Measurements from ENCODE around the gene KDM7A. TPM values are rescaled to one million over a fixed set of nuclear protein-coding genes. Genes with fewer than 3 reads are reported as not detected.

KDM7A gene
- total RNA-seq, 2 experiments from 2014 or later: 24.3 to 25.9 TPM

DNA sequence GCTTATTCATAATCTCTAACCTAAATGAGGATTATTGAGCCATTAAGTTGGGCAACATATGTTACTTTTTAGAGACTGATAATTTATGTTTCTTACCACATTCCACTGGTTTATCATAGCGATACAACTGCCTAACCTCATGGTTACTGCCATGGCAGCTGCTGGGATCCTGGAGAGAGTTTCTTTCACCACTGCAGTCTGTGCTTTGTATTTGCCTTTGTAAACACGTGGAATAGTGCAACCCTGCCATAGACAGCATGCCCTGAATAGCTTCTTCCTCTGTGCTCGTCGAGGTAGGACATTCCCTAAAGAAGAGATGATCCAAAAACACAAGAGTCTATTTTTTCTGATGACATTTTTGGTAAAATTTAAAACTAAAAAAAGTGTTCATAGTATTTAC, 80.3 kb downstream of the KDM7A start:
- no peaks in the 10 kb centered on the region for H3K27me3 Mint-ChIP-seq
- H3K4me3 Mint-ChIP-seq: no peak overlapping the region
- POLR2A ChIA-PET: no interaction called here
- H3K36me3 Mint-ChIP-seq (ENCODE audit: low read depth): peaks cover 80% of the 10 kb centered on the region
- H3K9me3 Mint-ChIP-seq: no peaks in the 10 kb centered on the region
- H3K4me1 Mint-ChIP-seq: peaks cover 2% of the 10 kb centered on the region
- CTCF ChIA-PET: no interaction called here
- no peak for DNase-seq
- H3K27ac Mint-ChIP-seq: no peak overlapping the region

DNA sequence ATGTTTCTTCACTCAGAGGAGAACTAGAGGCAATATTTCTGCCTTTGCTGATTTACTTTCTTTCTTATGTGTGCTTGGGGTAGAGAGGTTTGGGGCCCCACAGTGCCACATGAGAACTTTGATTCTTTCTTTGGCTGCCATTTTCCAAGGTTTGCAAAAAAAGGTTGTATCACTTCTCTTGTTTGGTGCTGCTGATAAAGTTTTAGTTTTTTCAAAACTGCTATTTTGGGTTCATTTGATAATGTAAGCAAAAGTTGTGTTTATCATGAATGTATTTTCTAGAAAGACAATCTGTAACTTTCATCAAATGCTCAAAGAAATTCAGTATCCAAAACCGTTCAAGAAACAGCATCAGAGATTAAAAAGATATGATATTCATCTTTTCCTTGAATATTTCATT, 83.4 kb downstream of the KDM7A start:
- POLR2A ChIA-PET: no interaction called here
- Mint-ChIP-seq H3K27me3 (no peaks in the 10 kb centered on the region), H3K4me1 (no peaks in the 10 kb centered on the region), H3K36me3 (ENCODE audit: low read depth) (peaks cover 77% of the 10 kb centered on the region), H3K9me3 (no peaks in the 10 kb centered on the region), H3K27ac (no peak overlapping the region), H3K4me3 (no peak overlapping the region)
- CTCF ChIA-PET: no interaction called here
- no peak for DNase-seq

DNA sequence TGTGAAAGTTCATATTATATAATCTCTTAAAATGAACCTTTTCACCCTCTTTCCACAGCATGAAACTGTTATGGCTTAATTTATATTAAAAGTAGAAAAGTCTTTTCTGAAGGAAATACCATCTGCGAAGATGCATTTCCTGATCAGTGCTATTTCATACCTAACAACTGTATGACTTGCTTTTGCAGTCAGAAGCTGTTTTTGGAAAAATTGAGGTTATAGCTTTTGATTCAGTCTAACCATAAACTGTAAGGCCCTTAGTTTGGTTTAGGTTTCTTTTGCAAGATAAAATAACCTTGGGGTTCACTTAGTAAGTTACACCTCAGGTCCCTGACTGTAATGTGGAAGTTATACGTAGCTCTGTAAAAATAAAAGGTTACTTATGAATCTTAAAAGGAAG, 91.3 kb downstream of the KDM7A start:
- peaks cover 33% of the 10 kb centered on the region for H3K4me1 Mint-ChIP-seq
- peaks cover 20% of the 10 kb centered on the region for H3K36me3 Mint-ChIP-seq (ENCODE audit: low read depth)
- H3K9me3 Mint-ChIP-seq: no peaks in the 10 kb centered on the region
- CTCF ChIA-PET: interaction anchor here (1.3 kb wide), 1 partner anchor 15 kb away, joined by 3 read pairs; no protein-coding TSS in a partner anchor
- DNase-seq: no peak
- no peak overlapping the region for H3K27ac Mint-ChIP-seq
- POLR2A ChIA-PET: interaction anchor here (0.9 to 3.9 kb wide), 6 partner anchors 19 to 231 kb away, joined by 3 to 34 read pairs (median 4); partner anchors contain the start of gene PARP12
- H3K27me3 Mint-ChIP-seq: peaks cover 4% of the 10 kb centered on the region
- H3K4me3 Mint-ChIP-seq: no peak overlapping the region

DNA sequence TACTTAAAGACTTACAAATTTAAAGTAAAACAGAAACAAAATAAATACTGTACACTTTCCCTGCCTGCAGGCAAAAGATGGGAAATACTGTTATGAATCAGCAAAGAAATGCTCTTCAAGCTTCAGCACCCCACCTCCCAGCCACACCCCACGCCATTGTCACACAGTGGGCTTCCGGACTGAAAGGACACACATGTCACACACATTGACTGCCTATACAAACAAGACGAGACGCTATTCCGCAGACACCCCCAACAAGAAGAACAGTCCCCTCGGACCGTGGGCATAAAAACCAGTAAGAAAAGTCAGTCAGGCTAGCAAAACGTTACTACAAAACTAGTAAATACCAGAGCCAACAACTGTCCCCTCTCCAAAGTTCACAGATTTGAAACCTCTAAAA, 91.8 kb downstream of the KDM7A start:
- DNase-seq: peak; percentile 73
- ChIA-PET CTCF (no interaction called here), POLR2A (interaction anchor here (0.9 to 3.9 kb wide), 7 partner anchors 18 to 231 kb away, joined by 3 to 34 read pairs (median 4); partner anchors contain the start of gene PARP12)
- peak overlapping the region; percentile 7 for H3K27ac Mint-ChIP-seq
- H3K4me3 Mint-ChIP-seq: peak overlapping the region; percentile 5
- H3K27me3 Mint-ChIP-seq: peaks cover 8% of the 10 kb centered on the region
- peaks cover 33% of the 10 kb centered on the region for H3K4me1 Mint-ChIP-seq
- peaks cover 18% of the 10 kb centered on the region for H3K36me3 Mint-ChIP-seq (ENCODE audit: low read depth)
- H3K9me3 Mint-ChIP-seq: no peaks in the 10 kb centered on the region

DNA sequence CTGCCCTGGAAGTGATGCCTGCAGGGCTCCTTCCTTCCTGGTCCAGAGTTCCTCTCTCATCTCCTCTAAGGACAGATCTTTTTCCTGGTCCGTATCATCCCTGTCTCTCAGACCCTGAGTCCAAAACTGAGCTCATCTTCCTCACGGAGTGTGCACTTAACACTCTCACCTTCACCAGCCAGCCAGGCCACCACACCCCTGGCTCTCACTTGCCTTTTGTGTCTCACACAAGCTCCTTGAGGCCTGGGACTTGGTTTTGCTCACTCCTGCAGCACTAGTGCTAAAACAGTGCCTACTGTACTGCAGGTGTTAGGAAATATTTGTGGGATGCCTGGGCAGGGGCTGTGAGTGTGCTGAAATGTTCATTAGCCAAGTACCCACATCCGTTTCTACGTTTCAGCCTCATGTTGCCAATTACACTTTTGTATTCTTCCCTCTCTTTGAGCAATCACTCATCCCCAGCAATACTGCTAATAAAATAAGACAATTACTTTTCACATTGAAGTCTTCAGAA, 92.6 kb downstream of the KDM7A start:
- peaks cover 9% of the 10 kb centered on the region for H3K27me3 Mint-ChIP-seq
- H3K36me3 Mint-ChIP-seq (ENCODE audit: low read depth): peaks cover 16% of the 10 kb centered on the region
- H3K27ac Mint-ChIP-seq: peak overlapping the region; percentile 33
- peak; percentile 24 for DNase-seq
- CTCF ChIA-PET: no interaction called here
- H3K9me3 Mint-ChIP-seq: no peaks in the 10 kb centered on the region
- POLR2A ChIA-PET: interaction anchor here (0.7 to 3.9 kb wide), 6 partner anchors 13 to 232 kb away, joined by 3 to 34 read pairs (median 3); partner anchors contain the start of gene PARP12
- H3K4me1 Mint-ChIP-seq: peaks cover 33% of the 10 kb centered on the region
- peak overlapping the region; percentile 21 for H3K4me3 Mint-ChIP-seq

DNA sequence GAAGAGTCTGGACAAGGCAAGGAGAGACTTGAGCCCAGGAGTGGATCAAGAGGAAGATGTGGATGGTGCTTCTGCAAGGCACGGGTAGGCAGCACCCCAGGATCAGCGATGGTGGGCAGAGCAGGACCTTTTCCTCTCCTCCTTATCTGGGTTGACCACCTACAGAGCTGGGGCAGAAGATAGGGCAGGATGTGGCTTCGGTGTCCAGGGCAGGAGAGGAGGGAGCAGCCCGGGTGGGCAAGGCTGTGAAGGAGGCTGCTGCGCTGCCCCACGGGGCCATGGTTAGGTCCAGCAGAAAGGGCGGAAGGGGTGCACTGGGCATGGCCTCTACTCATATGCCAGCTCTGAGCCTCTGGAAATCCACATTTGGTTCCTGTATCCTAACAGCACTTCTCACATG, 94.0 kb downstream of the KDM7A start:
- H3K9me3 Mint-ChIP-seq: no peaks in the 10 kb centered on the region
- H3K4me1 Mint-ChIP-seq: peaks cover 33% of the 10 kb centered on the region
- no peak overlapping the region for H3K4me3 Mint-ChIP-seq
- H3K36me3 Mint-ChIP-seq (ENCODE audit: low read depth): peaks cover 9% of the 10 kb centered on the region
- POLR2A ChIA-PET: interaction anchor here (2.2 to 3.9 kb wide), 2 partner anchors 20 to 148 kb away, joined by 5 to 34 read pairs; partner anchors contain the start of gene PARP12
- DNase-seq: no peak
- CTCF ChIA-PET: no interaction called here
- H3K27ac Mint-ChIP-seq: no peak overlapping the region
- peaks cover 9% of the 10 kb centered on the region for H3K27me3 Mint-ChIP-seq

DNA sequence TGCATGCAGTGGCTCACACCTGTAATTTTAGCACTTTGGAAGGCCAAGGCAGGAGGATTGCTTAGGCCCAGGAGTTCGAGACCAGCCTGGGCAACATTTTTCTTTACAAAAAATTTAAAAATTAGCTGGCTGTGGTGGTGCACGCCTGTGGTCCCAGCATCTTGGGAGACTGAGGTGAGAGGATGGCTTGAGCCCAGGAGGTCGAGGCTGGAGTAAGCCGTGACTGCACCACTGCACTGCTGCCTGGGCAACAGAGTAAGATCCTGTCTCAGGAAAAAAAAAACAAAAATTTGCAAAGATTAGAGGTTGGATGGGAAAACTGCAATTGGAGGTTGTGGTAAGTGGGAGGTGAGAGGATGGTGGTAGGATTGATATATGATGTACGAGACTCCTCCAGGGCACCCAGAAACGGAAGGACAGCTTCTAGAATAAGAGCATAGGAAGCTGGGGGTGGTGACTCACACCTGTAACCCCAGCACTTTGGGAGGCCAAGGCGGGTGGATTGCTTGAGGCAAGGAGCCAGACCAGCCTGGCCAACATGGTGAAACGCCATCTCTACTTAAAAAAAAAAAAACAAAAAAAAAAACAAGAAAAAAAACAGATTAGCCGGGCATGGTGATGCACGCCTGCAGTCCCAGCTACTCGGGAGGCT, 94.9 kb downstream of the KDM7A start:
- peaks cover 9% of the 10 kb centered on the region for H3K27me3 Mint-ChIP-seq
- peaks cover 9% of the 10 kb centered on the region for H3K36me3 Mint-ChIP-seq (ENCODE audit: low read depth)
- ChIA-PET CTCF (interaction anchor here (0.6 to 0.8 kb wide), 2 partner anchors 14 to 354 kb away, joined by 4 to 5 read pairs; no protein-coding TSS in a partner anchor), POLR2A (interaction anchor here (3.9 kb wide), 1 partner anchor 20 kb away, joined by 34 read pairs; the partner anchor contains the start of gene PARP12)
- no peak overlapping the region for H3K27ac Mint-ChIP-seq
- no peak for DNase-seq
- H3K4me1 Mint-ChIP-seq: peaks cover 33% of the 10 kb centered on the region
- no peak overlapping the region for H3K4me3 Mint-ChIP-seq
- H3K9me3 Mint-ChIP-seq: no peaks in the 10 kb centered on the region

DNA sequence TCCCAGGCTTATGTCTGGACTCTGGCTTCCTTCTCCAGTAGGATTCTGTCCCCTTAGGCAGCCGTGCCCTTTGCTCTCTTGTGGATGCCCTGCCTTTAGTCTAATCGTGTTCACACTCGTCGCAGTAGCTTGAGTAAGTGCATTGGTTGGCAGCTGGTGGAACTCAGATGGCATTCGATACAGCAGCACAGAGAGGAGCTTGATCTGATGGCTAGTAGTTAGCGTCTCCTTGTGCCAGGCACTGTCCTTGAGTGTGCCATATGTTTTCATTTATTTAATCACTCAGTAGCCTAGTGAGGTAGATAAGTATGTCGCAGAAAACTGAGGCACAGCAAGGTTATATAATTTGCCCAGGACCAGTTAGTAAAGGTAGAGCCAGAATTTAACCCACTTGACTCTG, 95.9 kb downstream of the KDM7A start:
- no peak for DNase-seq
- CTCF ChIA-PET: no interaction called here
- no peak overlapping the region for H3K27ac Mint-ChIP-seq
- H3K9me3 Mint-ChIP-seq: no peaks in the 10 kb centered on the region
- peaks cover 9% of the 10 kb centered on the region for H3K27me3 Mint-ChIP-seq
- H3K36me3 Mint-ChIP-seq (ENCODE audit: low read depth): peaks cover 9% of the 10 kb centered on the region
- no peak overlapping the region for H3K4me3 Mint-ChIP-seq
- POLR2A ChIA-PET: interaction anchor here (2.0 kb wide), 1 partner anchor 18 kb away, joined by 6 read pairs; the partner anchor contains the start of gene PARP12
- H3K4me1 Mint-ChIP-seq: peaks cover 29% of the 10 kb centered on the region

DNA sequence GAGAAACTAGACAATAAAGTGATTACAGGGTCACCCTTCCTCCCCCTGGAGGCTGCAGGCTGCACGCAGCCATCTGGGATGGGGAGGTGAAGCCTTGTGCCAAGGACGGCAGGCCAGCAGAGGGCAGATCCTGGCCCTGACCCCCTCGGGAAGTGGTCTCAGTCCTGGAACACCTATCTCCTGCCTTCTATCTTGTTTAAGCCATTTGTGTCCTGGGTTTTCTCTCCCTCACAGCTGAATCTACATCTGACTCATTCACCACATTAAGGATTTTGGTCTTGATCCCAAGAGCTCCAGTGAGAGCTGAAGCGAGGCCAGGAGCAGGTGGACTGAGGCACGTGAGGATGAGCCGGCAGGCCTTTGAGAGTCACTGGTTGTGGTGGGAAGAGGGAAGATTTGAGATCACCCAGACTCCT, 97.7 kb downstream of the KDM7A start:
- Mint-ChIP-seq H3K9me3 (no peaks in the 10 kb centered on the region), H3K36me3 (ENCODE audit: low read depth) (peaks cover 9% of the 10 kb centered on the region), H3K27ac (no peak overlapping the region), H3K4me3 (no peak overlapping the region), H3K27me3 (peaks cover 12% of the 10 kb centered on the region), H3K4me1 (peaks cover 15% of the 10 kb centered on the region)
- ChIA-PET CTCF (no interaction called here), POLR2A (interaction anchor here (2.0 kb wide), 1 partner anchor 17 kb away, joined by 6 read pairs; the partner anchor contains the start of gene PARP12)
- DNase-seq: no peak

DNA sequence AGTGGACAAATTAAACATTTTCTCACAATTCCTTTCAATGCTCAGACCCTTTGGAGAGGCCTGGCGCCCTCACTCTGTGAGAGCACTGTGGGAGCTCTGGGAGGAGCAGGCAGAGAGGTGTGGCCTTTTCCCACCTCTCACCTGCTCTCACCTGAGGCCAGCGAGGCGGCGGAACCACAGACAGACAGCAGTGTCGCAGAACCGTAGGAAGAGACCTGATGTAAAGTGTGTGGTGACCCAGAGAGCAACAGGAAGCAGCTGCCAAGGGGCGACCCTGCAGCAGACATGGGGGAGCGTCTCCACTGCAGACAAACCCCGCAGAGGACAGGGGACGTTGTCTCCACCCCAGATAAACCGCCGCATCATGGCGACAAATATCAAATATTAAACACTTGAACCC, 98.4 kb downstream of the KDM7A start:
- CTCF ChIA-PET: interaction anchor here (0.6 kb wide), 1 partner anchor 345 kb away, joined by 4 read pairs; no protein-coding TSS in a partner anchor
- POLR2A ChIA-PET: no interaction called here
- Mint-ChIP-seq H3K9me3 (no peaks in the 10 kb centered on the region), H3K27me3 (peaks cover 14% of the 10 kb centered on the region), H3K36me3 (ENCODE audit: low read depth) (peaks cover 6% of the 10 kb centered on the region), H3K4me1 (peaks cover 8% of the 10 kb centered on the region), H3K4me3 (no peak overlapping the region), H3K27ac (no peak overlapping the region)
- DNase-seq: no peak

DNA sequence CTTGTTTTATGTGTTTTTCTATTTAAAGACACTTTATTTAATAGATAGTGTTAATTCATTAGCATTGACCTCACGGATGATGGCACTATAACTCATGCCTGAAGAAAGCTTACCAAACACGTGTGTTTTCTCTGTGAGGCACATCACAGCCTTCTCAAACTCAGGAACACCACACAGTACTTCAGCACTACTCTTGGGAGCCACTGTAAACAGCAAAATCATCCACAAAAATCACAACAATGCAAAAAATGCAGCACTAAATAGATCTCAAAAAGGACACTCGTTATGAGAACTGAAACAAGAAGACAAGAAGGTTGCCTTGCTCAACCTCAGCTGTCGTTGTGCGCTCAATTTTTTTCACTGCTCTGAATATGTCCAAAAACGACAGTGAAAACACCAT, 102.0 kb downstream of the KDM7A start:
- CTCF ChIA-PET: no interaction called here
- H3K4me3 Mint-ChIP-seq: no peak overlapping the region

DNA sequence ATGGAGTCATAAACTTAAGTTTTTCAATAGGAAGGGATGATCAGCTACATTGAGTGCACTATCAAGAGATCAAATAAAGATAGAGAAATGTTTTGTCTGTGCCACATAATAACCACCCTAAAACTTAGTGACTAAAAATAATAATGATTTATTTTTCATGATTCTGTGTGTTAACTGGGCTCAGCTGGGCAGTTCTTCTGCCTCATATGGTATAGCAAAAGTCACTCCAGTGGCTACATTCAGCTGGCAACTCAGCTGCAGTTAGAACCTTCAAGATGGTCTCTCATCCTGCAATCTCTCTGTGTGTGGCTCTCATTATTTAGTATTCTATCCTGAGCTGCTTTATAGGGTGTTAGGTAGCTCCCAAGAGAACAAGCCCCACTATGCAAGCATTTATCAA, 106.2 kb downstream of the KDM7A start:
- H3K27me3 Mint-ChIP-seq: peaks cover 15% of the 10 kb centered on the region
- H3K36me3 Mint-ChIP-seq (ENCODE audit: low read depth): peaks cover 28% of the 10 kb centered on the region
- DNase-seq: no peak
- H3K9me3 Mint-ChIP-seq: peaks cover 36% of the 10 kb centered on the region
- ChIA-PET POLR2A (interaction anchor here (0.7 to 1.4 kb wide), 4 partner anchors 9 to 16 kb away, joined by 3 read pairs; no protein-coding TSS in a partner anchor), CTCF (no interaction called here)
- H3K4me1 Mint-ChIP-seq: peaks cover 4% of the 10 kb centered on the region
- H3K27ac Mint-ChIP-seq: no peak overlapping the region
- H3K4me3 Mint-ChIP-seq: no peak overlapping the region

More for the DNA sequence above, 102.0 kb downstream of the KDM7A start:
- H3K4me1 Mint-ChIP-seq: no peaks in the 10 kb centered on the region
- POLR2A ChIA-PET: interaction anchor here (0.8 kb wide), 1 partner anchor 14 kb away, joined by 3 read pairs; no protein-coding TSS in a partner anchor
- H3K36me3 Mint-ChIP-seq (ENCODE audit: low read depth): peaks cover under 1% of the 10 kb centered on the region
- DNase-seq: no peak
- peaks cover 10% of the 10 kb centered on the region for H3K27me3 Mint-ChIP-seq
- H3K27ac Mint-ChIP-seq: no peak overlapping the region
- peaks cover under 1% of the 10 kb centered on the region for H3K9me3 Mint-ChIP-seq

DNA sequence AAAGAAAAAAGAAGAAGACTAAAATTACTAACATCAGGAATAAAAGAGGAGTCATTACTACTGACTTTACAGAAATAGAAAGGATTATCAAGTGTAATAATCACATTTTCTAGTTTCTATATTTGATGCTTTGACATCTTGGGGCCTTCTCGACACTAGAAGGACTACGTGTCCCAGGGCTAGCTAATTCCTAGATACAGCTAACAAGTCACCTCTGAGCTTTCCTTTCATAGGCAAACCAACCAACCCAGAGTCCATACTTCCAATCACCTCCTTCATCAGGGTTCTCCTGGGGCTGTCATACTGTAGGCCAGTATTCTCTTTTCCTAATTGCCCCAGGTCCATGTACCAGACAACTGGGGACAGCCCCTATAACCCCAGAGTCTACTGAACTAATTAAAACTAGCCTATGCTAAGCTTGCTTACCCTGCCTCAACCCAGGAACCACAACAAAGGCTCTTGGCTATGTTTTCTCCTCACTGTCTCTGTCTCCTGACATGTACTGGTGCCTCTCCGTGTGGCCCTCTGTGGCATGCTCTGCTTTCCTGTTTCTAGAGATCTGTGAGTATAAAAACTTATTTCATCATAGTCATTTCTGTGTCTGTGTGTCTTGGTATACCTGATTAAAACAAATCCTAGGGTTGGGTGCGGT, 107.4 kb downstream of the KDM7A start:
- Mint-ChIP-seq H3K27me3 (peaks cover 14% of the 10 kb centered on the region), H3K36me3 (ENCODE audit: low read depth) (peaks cover 28% of the 10 kb centered on the region), H3K27ac (no peak overlapping the region), H3K9me3 (peaks cover 37% of the 10 kb centered on the region), H3K4me3 (no peak overlapping the region), H3K4me1 (peaks cover 4% of the 10 kb centered on the region)
- DNase-seq: no peak
- CTCF ChIA-PET: no interaction called here
- POLR2A ChIA-PET: no interaction called here
